Ovary (tissue), 3 donors: Measurements from ENCODE around the gene AMMECR1.

Experiments
- POLR2A ChIP-seq: fragments of 450-650 bp; IDR thresholded peaks from one replicate; pipeline ENCODE4 v1.6.1; 2017; ENCODE audit warnings: antibody characterized with exemption, mild to moderate bottlenecking, moderate library complexity
- TF ChIP-seq, protein P1 (sequence below), 3 donors: fragments of 450-650 bp in 2 of 3; fragments of 200-600 bp in 1 of 3; IDR thresholded peaks; one replicate each; pipeline versions ENCODE4 v1.5.1 to v1.8.0; 2016 to 2022; ENCODE audit warnings: antibody characterized with exemption in 3 of 3, mild to moderate bottlenecking in 1 of 3
- donor health status: DM: no; HTN: no; CAD: no.

DNA sequence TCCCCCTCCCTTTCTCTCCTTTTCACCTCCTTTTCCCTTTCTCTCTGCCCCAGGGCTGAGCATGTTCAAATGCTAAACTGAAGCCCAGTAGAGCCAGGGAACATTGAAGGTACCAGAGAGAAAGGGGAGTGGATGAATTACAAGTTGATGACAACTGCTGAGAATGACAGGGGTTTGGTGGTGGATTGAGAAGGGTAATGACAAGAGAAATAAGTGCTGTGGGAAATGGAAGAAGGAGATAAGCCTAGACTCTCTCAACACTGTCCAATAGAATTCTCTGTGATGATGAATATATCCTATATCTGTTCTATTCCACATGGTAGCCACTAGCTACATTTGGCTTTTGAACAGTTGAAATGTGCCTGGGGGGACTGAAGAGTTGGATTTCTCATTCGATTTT, 160.4 kb downstream of the AMMECR1 start:
- TF ChIP-seq, protein P1, sequence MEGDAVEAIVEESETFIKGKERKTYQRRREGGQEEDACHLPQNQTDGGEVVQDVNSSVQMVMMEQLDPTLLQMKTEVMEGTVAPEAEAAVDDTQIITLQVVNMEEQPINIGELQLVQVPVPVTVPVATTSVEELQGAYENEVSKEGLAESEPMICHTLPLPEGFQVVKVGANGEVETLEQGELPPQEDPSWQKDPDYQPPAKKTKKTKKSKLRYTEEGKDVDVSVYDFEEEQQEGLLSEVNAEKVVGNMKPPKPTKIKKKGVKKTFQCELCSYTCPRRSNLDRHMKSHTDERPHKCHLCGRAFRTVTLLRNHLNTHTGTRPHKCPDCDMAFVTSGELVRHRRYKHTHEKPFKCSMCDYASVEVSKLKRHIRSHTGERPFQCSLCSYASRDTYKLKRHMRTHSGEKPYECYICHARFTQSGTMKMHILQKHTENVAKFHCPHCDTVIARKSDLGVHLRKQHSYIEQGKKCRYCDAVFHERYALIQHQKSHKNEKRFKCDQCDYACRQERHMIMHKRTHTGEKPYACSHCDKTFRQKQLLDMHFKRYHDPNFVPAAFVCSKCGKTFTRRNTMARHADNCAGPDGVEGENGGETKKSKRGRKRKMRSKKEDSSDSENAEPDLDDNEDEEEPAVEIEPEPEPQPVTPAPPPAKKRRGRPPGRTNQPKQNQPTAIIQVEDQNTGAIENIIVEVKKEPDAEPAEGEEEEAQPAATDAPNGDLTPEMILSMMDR (IDR thresholded peaks at IDR 0.05): no peak
- TF ChIP-seq POLR2A: no peak
